Measurements from ENCODE around the gene MAP4.

DNA sequence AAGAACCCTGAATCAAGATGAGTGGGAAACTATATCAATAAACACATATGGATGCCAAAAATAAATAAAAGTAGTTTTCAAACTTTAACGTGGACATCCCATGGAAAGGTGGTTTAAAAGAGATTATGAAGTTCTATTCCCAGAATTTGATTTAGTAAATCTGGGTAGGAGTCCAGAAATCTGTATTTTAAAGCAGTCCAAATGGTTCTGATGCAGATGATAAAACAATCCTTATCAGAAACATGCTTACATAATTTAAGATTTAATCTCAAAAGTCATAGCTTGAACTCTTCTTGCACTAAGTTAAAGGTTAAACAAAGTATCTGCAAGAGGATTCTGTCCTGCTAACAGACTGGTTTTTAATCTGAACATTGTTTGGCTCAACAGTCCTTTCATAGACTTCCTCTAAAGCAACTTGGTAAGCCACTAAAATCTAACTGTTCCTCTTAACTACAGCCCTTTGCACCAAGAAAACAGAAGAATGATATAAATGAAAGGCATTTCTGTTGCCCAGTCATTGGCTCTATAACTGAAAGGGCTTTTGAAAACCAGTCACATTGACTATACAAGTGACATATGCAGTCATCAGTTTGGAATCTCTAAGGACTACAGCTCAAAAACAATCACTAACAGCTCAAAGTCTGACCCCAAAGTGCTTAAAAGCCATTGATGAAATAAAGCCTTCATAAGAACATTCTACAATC lies 23.4 kb upstream of the MAP4 start:
- TF ChIP-seq, protein P1, sequence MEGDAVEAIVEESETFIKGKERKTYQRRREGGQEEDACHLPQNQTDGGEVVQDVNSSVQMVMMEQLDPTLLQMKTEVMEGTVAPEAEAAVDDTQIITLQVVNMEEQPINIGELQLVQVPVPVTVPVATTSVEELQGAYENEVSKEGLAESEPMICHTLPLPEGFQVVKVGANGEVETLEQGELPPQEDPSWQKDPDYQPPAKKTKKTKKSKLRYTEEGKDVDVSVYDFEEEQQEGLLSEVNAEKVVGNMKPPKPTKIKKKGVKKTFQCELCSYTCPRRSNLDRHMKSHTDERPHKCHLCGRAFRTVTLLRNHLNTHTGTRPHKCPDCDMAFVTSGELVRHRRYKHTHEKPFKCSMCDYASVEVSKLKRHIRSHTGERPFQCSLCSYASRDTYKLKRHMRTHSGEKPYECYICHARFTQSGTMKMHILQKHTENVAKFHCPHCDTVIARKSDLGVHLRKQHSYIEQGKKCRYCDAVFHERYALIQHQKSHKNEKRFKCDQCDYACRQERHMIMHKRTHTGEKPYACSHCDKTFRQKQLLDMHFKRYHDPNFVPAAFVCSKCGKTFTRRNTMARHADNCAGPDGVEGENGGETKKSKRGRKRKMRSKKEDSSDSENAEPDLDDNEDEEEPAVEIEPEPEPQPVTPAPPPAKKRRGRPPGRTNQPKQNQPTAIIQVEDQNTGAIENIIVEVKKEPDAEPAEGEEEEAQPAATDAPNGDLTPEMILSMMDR (IDR thresholded peaks at IDR 0.05): no peak
- TF ChIP-seq EZH2 (IDR thresholded peaks at IDR 0.05; ENCODE audit: borderline replicate concordance, insufficient read depth, low read depth, low read length, poor library complexity, severe bottlenecking): no peak
